NCI-H526 (cell line): ENCODE data around the gene DDX20.

Experiments
- DNase-seq, 2 experiments: peaks; one replicate each; lab custom pipeline; 2025; lab: John Stamatoyannopoulos, UW

DDX20 gene, protein sequence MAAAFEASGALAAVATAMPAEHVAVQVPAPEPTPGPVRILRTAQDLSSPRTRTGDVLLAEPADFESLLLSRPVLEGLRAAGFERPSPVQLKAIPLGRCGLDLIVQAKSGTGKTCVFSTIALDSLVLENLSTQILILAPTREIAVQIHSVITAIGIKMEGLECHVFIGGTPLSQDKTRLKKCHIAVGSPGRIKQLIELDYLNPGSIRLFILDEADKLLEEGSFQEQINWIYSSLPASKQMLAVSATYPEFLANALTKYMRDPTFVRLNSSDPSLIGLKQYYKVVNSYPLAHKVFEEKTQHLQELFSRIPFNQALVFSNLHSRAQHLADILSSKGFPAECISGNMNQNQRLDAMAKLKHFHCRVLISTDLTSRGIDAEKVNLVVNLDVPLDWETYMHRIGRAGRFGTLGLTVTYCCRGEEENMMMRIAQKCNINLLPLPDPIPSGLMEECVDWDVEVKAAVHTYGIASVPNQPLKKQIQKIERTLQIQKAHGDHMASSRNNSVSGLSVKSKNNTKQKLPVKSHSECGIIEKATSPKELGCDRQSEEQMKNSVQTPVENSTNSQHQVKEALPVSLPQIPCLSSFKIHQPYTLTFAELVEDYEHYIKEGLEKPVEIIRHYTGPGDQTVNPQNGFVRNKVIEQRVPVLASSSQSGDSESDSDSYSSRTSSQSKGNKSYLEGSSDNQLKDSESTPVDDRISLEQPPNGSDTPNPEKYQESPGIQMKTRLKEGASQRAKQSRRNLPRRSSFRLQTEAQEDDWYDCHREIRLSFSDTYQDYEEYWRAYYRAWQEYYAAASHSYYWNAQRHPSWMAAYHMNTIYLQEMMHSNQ

DNA sequence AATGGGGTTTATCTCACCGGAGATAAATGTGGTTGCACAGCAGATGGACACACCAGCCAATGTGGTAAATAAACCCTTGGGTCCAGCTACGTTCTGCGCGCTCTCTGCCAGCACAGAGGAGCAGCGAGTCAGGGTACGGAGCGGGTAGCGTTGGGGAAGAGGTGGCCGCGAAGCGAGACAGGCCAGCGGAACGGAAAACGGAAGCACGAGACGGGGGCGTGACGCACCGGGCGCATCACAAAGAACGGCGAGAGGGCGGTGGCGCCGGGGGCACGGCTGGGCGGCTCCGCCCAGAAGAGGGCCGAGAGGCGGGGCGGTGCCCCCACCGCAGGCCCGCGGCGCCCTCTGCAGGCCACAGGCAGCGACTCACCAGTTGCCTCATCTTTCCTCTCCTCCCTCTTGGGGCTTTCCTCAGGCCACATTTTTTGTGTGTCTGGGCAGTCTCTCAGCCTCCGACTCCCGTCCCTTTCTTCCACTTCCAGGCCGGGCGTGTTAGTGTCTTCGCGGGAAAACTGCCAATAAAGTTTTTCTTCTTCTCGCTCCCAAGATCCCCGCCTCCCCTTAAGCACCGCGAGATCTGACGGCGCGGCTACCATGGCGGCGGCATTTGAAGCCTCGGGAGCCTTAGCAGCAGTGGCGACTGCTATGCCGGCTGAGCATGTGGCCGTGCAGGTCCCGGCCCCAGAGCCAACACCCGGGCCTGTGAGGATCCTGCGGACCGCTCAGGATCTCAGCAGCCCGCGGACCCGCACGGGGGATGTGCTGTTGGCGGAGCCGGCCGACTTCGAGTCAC lies at the start of gene DDX20:
DDX20 (plus strand) TSS at position 571 of the 793 bp plus-strand sequence; CDS start at position 595, 24 bp downstream.
- DNase-seq = peak; percentile 95 to 99

DNA sequence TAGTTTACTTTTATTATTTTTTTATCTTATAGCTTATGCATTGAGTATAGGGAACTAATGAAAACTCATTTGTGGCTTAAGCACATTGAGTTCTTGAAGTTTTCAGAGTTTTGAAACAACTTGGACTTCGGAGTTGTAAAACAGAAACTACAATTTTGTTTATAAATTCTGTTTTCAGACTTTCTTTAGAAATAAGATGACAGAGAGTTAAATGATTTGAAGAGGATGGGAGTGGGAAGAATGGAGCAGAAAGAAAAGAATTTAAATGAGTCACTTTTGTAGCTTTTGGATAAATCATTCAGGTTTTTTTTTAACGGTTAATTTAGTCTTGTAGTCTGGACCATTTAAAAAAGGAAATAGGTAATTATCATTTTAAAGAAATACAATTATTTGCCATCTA lies 48.8 kb upstream of the DDX20 start:
- DNase-seq = no peak

DNA sequence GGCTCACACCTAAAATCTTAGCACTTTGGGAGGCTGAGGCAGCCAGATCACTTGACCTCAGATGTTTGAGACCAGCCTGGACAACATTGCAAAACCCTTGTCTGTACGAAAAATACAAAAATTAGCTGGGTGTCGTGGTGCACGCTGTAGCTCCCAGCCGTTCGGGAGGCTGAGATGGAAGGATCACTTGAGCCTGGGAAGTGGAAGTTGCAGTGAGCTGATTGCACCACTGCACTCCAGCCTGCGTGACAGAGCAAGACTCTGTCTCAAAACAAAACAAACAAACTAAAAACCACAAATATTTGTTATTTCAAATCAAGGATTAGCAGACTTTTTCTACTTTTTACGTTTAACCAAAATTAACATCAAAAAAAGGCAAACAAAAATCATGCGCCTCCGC lies 47.8 kb upstream of the DDX20 start:
- no peak for DNase-seq

DNA sequence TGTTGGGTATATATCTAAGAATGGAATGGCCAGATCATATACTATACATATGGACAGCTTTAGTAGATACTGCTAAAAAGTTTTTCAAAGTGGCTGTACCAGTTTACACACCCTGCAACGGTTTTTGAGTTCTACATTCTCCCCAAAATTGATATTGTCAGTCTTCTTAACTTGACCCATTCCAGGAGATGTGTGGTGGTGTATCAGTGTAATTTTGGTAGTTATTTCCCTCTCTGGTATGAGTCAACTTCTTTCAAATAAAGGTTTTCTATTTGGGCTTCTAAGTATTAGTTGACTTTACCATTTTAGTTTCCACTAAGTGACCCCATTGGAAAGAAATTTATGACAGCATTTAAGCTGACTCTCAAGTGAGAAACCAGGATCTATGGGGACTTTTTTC lies 45.7 kb upstream of the DDX20 start:
- DNase-seq = no peak

DNA sequence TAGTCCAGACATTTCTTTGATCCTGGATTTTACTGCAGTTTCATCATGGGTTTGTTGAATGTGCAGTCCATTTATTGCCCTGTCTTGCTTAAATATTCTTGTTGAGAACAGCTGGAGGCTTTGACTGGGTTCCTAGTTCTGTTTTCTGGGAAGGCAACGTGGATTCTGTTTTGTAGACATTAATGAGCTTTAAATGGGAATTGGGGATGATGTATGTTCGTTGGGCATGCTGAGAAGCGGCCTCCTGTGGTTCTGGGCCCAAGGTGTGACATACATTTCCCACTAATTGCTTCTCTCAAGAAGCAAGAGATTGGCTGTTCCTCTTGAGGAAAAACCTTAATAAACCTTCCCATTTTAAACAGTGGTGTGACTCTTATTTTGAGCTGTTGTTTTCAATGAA lies 39.4 kb upstream of the DDX20 start:
- DNase-seq = no peak

DNA sequence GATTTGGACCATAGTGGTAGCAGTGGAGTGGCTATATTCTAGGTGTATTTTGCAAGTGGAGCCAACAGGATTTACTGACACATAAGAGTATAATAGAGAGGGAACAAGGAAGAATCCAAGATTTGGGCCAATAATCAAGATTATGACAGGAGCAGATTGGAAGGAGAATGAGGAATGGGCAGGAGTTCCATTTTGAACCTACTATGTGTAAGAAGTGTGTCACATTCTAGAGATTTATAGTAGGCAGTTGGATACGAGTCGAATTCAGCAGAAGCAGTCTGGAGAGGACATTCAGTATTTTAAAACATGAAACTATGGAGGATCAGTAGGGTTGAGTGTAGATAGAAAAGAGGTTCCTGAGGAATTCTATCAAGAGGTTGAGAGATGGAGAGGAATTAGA lies 38.3 kb upstream of the DDX20 start:
- DNase-seq = no peak

DNA sequence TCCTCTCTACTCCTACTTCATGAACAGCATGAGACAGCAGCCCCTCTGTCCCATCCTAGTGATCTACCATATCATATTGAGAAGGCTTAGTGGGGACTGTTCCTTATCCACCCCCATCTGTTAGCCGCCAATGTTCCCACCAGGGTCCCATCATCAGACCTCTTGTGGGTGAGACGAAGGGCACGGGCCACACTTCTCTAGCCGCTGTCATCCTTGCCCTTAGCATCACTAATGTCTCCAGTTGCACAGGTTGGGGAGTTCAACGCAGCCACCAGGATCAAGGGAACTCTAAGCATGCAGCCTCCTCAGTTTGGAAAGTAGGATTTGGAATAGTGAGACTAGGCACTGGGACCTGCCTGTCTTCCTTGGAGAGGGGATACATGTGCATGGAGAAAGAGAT lies 36.6 kb upstream of the DDX20 start:
- no peak for DNase-seq

DNA sequence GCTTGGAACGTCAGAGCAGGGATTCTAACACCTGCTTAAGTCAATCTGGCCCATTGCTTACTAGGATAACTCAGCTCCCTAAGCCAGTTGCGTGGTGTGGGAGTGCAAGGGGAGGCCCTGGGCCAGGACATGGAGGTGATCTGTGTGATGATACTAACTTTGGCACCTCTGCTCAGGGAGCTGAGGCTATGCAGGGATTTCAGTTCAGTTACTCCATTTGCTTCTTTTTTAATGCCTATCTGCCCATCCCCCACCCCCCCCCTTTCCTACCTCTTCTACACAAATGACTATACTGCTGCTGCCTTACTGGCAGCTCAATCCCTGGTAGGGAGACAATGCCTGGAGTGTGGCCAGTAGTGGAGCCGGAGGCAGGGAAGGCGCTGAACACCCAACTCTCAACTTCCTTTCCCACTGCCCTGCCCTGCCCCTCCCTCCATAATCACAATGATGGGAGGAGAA lies 36.0 kb upstream of the DDX20 start:
- no peak for DNase-seq

DNA sequence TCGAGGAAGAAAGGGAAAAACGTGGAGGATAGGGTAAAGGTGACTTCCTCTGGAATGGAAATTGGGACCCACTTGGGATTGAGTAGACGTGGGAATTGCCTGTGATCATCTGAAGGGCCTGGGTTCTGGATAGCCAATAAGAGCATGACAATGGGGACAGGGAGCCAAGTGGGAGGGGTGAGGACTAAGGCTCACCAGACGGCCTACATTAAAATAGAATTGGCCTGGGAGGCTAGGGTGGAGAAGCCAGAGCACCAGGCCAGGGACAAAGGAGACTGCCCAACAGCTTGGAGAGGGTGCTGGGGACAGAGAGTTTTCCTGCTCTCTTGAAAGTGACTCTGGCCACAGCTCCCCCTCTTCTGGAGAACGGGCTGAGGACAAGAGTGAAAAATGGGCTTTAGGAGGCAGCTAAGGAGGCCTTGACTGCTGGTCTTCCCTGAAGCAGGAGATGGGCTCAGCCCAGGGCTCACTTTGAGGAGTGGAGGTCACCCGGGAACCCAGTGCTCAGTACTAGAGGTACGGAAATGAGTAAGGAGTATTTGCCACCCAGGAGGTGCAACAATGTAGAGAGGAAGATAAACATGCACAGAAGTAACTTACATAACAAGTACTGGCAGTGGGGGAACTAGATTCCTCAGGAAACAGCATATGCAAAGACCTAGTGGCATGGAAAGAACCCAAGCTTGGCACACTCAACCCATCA lies 35.3 kb upstream of the DDX20 start:
- DNase-seq = no peak

DNA sequence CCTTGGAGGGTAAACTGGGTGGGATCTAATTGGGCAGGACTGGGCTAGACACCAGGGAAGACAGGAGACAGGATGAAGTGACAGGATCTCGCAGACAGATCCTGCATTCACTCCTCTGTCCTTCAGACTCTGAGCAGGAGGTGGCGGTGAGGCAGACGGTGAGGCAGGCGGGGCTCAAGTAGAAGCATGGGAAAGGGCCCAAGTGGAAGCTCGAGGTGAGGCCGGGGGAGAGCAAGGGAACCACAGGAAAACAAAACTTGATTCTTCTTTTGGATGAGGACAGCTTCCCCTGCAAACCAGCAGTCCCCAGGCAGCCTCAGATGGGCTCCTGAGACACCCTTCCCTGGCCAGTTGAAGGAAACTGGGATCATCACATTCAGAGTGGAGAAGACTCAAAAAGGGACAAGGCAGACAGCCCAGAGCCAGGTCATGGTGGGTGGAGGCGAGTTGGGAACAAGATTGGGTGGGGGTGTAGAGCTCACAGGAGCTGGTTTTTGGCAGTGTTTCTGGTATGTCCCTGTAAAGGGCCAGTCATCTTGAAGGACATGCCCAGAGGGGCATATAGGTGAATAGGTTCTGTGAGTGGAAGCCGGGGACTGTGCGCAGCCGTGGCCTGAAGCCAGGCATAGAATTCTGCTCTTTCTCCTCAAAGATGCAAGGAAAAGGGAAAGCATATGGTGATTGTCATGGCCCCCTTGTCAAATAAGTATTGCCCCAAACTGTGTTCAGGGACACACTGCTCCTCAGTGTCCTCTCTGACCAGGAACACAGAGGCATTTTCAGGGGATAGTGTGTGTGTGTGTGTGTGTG lies 34.5 kb upstream of the DDX20 start:
- DNase-seq = no peak

DNA sequence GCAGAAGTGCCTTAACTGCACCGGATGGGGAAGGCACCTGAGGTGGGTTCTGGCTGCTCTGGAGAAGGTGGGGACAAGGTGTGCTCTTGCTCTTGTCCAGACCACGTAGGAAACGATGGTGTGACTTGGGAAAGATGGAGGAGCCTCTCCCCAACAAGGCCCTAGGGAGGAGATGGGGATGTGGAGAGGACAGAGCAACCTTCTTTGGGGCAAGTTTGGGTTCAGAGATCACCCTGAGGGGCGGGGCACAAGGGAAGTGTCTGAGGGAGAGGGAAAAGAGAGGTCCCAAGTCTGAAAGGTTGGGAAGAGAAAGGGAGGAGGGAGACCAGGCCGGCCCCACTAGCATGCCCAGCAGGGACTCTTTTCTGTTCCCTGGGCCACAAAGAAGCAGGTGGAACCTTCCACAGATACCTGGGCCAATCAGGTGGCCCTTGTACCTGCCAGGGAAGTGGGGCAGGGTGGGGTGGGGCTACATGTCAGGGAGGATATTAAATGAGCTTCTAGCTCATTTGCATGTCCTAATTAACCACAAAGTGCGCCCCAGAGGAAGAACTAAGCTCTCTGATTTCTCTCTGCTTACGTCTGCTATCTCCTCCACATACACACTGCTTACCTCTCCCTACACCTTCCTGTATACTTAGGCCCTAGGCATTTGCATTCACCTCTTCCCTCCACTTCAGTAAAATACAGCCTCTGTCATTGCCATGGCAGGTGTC lies 32.5 kb upstream of the DDX20 start:
- DNase-seq = peak; percentile 65 to 69

DNA sequence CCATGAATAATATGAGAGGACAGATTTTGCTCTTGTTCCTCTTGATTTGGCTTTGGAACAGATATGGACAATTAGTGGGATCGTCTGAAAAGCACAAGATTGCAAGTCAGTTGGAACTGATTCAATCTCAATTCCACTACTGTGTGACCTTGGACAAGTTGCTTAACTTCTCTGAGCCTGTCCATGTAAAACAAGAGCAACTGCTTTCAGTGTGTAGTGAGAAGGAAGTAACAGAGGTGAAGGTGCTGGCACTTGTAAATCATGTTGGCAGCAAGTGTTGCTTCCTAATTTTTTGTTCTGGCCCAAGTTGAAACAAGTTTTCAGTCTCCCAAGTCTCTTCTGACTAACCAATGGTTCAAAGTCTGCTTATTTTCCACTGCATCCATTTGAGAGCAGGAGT lies 31.8 kb upstream of the DDX20 start:
- DNase-seq = no peak

DNA sequence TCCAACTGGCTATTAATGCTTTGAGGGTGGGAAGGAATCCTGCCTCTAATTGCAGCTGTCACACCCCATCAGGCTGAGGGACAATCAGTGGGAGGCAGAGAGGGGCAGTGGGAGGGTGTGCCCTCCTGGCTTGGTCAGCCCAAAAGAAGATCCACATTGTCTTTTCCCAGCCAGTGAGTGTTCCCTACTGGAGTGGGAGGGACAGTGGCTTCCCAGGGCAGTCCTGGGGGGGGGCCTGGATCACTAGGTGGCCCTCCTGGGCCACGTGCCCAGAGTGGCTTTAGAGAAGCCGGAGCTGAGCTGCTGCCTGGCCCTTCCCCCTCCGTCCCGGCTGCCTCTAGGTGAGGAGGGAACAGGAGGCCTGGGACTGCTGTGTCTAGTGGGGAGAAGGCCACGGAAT lies 30.5 kb upstream of the DDX20 start:
- no peak for DNase-seq

DNA sequence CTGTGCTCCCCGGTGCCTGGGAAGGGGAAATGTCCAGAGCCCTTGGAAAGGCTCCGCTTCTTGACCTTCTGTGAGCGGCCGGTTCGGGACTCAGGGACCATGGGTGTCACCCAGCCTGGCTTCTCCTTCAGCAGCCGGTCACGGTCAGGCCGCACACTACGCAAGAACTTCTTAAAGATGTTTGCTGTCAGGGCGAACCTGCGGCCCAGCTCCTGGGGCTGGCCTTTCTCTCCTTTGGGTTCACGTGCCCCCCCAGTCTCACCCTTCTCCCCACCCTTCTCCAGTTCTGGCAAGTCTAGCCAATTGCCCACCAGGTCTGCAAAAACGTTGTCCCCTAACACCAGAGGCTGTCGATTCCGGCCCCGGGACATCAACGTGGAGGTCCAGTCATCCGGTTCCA lies 28.6 kb upstream of the DDX20 start:
- no peak for DNase-seq

DNA sequence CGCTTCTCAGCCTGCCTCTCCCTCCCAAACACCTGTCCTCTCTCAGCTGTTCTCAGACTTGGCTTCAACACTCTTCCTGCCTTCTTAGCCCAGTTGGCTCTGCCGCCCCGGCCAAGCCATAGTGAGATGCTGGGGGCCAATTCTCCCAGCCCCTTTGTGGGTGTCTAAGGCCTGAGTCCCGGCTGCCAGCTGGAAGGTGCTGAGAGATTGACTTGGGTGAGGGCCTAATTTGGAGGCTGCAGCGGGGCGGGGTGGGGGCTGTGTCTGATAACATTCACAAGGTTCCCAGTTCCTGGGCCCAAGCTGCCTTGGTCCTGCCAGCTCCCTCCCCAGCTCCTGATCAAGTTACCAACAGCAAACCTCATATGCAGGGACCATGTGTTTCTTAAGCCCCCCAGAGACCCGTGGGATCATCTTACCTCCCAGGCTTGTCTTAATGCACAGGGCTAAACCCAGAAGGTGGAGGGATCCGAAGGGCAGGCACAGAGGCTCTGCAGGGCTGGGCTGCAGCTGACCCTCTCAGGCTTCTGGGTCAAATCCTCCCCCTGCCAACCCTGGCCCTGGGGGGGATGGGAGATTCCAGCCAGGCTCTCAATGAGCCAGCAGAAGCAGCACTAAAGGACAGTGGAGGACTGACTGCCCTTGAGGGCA lies 26.3 kb upstream of the DDX20 start:
- DNase-seq = no peak

DNA sequence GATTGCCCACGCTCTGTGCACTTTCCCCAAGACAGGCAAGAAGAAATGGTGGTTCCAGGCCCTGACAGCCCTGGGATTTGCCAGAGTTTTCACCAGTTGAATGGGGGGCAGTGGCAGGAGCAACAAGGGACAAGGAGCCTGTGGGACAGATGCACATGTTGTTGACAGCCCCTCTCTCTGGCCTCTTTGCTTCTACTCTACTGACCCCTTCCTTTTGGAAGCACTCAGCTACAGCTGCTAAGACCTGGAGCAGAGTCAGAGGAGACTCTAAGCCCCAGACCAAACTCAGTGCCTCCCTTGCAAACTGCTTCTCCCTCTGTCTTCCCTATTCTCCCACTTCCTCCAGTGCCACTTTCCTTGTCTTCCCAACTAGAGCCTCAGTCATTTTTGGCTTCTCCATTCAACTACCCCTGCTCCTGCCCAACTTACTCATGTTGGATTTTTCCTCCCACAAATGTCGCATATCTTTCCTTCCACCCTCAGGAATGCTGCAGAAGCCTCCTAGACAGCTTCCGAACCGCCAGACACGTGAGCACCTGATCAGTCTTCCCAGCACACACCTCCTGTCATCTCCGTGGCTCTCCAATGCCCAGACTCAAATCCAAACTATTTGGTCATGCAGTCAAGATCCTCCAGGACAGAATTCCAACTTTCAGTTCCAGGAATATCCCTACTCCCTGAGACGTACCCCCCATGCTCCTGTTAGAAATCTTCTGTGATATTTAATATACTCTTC lies 25.6 kb upstream of the DDX20 start:
- DNase-seq = no peak

DNA sequence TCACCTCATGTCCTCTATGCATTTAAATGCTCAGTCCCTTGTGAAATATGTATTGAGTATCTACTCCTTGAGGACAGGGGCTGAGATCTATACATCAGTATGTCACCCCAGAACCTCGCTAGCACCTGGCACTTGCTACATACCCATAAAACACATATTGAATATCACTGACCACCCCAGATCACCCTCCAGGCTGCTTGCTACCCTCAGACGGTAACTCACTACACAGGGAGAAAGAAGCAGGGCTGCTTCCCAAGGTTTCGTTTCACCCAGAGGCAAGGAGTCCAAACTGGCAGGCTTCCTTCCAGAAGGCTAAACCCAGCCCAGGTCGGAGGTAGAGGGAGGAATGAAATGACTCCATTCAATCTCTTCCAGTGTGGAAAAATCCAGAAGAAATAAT lies 25.0 kb upstream of the DDX20 start:
- no peak for DNase-seq

DNA sequence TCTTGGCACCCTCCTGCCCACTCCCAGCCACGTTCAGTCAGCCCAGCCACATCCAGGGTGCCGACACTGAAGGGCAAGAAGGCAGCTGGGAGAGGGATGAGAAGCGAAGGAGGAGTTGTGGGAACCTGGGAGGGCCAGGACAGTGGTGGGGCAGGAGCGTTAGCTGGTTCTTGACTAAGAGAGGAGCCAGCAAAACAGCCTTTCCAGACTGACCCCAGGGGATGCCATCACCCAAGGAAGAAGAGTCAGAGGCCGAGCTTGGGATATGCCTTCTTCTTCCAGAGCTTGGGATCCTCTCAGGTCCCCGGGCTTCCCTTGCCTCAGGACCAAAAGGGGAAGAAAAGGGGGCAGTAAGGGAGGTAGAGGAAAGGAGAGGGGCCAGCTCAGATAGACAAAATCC lies 23.7 kb upstream of the DDX20 start:
- DNase-seq = no peak

DNA sequence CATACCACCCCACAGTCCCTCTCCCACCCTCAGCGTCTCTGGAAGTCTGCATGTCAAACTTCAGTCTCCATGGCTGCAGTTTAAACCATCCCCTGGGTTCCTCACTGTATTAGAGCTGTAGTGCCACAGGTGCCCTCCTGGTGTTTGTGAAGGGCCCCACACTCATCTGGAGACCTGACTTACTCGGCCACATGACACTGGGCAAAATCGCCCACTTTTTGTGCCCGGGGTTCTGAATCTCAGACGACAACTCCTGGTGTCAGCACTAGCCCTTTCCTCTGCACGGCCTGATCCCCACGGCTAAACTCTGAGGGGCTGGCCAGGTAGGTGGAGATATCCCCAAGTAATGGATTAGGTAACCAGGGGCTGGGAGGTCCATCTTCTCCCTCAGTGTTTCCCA lies 23.0 kb upstream of the DDX20 start:
- no peak for DNase-seq
